Fibroblast of peridontal ligament (primary cell): Measurements from ENCODE around the gene TCF4.

Experiments used
- DNase-seq: peaks from one replicate; pipeline ENCODE4 v3.0.0-alpha.2; 2010; ENCODE audit errors: extremely low read depth

TCF4 gene

DNA sequence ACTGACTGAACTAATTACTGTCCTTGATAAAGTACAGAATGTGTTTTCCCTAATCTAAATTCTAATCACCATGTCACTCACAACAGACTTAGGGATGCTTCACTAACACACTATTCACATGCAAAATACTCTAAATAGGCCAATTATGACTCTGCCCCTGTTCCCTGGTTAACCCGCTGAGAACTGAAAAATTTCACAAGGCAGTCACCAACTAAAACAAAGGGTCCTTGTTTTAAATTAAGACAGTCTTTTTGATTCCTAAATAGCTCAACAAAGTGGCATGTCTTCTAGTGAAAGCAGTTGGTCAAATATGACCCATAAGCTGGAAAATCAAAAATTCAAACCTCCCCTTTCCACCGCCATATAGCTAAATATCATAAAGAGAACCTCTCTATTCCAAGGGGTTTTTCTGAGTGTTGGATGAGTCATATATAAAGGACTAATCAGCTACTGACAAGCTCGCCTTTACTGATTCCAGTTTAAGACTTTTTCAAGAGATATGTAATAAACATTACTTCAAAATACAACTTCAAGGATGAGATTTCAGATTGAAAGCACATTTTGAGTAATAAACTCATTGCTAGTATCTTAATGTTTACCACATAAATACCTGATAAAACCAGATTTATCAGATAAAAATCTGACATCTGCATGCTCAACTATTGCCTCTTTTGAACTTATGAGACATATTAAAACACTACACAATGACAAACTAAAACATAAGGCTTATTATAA is 235.8 kb downstream of the TCF4 start:
- no peak for DNase-seq

DNA sequence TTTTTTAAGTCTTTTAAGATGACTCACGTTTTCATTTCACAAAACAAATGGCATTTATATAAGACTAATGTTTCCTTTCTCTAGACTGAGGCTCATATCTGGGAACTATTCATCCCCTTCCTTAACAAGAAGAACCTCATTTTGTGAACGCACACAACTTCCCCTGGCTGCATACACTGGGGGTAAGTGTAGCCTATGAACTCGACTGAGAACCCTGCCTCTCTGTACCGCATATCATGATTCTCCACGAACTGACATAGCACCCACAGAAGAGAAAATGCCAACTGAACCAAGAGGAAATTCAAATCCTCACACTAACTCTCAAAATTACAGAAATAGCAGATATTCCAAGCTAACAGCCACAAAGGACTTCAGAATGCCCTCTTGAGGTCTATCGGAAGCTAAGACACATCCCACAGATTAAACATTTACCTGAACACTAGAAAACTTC is 236.7 kb downstream of the TCF4 start:
- DNase-seq, result peak; percentile 31

- DNase-seq, result no peak
Observed at GRCh38 chr18:55349685-55350084, 238.3 kb downstream of the TCF4 start.

DNA sequence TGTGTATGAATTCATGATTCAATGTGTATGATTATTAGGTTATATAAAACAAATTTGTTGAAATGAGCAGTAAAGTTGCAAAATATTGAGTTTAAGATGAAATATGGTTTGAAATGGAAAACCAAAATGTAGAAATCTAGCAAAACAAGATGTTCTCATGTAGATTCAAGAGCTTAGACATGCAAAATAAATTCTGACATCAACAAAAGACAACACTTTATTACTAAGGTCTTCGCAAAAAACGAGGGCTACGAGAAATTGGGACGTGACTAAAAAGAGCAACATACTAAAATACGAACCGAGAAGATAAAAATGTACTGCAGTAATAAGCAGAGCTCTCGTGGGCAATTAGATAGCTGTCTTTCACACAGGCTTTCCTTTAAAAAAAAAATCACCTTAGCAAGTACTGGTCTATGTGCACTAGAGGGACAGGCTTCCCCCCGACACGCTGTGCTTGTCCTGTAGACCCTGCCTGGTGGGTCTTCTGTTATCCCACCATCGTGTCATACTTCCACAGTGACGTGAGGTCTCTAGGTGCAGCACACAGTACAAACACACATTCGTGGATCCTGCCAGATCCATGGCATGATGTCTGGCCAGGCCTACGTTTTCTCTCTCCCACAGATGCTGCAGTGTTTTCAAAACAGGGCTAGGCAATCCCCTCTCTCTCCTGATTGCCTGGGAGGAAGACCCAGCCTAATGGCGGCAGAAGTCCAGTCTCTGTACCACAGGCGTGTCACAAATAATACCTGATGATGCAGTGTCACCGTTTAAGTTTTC is 240.8 kb downstream of the TCF4 start:
- no peak for DNase-seq

- no peak for DNase-seq
Observed at GRCh38 chr18:55346387-55346786, 241.6 kb downstream of the TCF4 start.

- no peak for DNase-seq
Observed at GRCh38 chr18:55345103-55345950, 242.7 kb downstream of the TCF4 start.

DNA sequence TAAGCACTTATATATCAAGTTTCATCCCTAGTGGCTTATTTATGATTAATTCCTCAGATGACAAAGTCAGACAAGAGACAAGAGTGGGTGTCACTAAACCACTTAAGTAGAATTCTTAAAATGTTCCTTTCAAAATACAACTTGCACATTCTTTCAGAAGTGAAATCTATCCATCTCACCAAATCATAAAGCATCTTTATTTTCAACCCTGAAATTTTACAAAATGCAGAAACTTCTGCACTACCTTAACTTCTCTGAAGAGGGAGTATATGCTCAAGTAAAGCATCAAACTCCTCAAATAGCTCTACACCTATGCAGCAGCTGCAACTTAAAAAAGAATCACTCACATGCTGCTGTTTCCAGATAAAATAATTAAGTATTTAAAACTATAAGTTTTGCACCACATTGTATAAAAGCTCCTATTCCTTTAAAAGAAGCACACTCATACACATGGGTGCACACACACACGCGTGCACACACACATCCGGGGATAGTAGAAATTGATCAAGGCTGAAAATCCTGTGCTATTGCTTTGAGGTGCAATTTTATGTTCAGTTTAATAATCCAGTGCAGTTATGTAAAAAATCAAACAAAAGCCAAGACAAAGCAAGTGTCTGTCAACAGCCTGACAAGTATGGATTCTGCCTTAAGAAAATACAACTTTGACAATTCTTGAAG is 244.5 kb downstream of the TCF4 start:
- DNase-seq, result peak; percentile 64

DNA sequence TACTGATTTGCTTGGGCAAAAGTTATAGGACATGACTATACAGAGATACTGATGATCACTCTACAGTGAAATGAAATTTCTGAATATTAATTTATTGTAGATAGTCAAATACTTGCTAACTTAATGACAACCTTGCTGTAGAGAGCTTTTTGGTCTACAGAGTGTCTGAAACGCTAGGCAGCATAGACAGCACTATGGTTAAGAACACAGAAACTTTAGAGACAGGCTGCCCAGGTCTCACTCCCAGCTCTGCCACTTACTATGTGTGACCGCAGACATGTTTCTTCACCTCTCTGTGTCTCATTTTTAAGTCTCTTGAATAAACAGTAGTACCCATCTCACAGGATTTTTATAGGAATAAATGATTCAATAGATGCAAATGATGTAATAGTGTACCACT is 247.0 kb downstream of the TCF4 start:
- DNase-seq, result no peak

- no peak for DNase-seq
Observed at GRCh38 chr18:55339990-55340389, 248.0 kb downstream of the TCF4 start.

- no peak for DNase-seq
Observed at GRCh38 chr18:55338978-55339650, 248.9 kb downstream of the TCF4 start.

- no peak for DNase-seq
Observed at GRCh38 chr18:55337908-55338521, 250.0 kb downstream of the TCF4 start.

DNA sequence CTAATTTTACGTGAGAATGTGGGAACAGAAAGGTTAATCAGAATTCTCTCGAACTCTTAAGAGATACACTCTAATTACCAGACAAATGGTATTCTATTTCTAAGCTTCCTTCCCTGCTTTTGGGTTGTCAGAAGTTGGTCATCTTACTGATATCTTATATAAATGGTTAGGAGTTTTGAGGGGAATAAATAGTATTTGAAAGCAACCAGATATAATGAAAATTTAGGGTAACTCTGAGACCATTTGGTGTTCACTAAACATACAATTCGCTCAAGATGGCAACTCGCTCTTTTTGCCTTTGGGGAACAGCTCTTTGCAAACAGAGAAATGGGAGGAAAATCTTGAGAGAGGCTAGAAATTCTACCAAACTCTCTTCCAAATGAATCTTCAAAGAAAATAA is 250.9 kb downstream of the TCF4 start:
- DNase-seq, result no peak

GRCh38 chr18:55336438-55337100 is 251.4 kb downstream of the TCF4 start:
- no peak for DNase-seq

- no peak for DNase-seq
Observed at GRCh38 chr18:55334875-55335274, 253.1 kb downstream of the TCF4 start.

- DNase-seq, result no peak
Observed at GRCh38 chr18:55331301-55331700, 256.7 kb downstream of the TCF4 start.

DNA sequence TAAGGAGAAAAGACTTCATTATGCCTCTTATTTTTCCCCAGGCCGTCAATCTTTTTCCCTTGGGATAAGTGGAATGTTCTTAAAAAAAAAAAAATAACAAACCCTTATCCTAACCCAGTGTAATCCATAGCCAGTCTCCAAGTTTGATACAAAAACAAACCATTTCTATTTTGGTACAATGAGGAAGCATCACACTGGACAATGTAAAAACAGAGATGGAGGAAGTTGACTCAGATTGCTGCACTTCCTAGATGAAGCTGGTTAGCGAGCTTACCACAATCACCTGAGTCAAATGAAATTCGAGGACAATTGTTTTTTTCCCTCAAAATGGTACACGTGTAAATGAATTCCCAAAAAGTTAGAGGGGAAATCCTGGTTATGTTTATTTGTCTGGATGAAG is 259.7 kb downstream of the TCF4 start:
- DNase-seq, result peak; percentile 70

- DNase-seq, result no peak
Observed at GRCh38 chr18:55327454-55327853, 260.5 kb downstream of the TCF4 start.

GRCh38 chr18:55326134-55326533 is 261.9 kb downstream of the TCF4 start:
- no peak for DNase-seq

- no peak for DNase-seq
Observed at GRCh38 chr18:55324166-55324565, 263.8 kb downstream of the TCF4 start.
